ENCODE data around the gene DRG1.

DNA sequence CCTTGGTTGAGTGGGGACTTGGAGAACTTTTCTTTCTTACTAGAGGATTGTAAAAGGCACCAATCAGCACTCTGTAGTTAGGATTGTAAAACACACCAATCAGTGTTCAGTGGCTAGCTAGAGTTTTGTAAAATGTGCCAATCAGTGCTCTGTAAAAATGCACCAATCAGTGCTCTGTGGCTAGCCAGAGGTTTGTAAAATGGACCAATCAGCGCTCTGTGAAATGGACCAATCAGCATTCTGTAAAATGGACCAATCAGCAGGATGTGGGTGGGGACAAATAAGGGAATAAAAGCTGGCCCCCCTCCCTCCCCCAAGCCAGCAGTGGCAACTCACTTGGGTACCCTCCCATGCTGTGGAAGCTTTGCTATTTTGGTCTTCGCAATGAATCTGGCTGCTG, 5.5 kb upstream of the DRG1 start:
- TF ChIP-seq, protein P1, sequence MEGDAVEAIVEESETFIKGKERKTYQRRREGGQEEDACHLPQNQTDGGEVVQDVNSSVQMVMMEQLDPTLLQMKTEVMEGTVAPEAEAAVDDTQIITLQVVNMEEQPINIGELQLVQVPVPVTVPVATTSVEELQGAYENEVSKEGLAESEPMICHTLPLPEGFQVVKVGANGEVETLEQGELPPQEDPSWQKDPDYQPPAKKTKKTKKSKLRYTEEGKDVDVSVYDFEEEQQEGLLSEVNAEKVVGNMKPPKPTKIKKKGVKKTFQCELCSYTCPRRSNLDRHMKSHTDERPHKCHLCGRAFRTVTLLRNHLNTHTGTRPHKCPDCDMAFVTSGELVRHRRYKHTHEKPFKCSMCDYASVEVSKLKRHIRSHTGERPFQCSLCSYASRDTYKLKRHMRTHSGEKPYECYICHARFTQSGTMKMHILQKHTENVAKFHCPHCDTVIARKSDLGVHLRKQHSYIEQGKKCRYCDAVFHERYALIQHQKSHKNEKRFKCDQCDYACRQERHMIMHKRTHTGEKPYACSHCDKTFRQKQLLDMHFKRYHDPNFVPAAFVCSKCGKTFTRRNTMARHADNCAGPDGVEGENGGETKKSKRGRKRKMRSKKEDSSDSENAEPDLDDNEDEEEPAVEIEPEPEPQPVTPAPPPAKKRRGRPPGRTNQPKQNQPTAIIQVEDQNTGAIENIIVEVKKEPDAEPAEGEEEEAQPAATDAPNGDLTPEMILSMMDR (IDR thresholded peaks at IDR 0.05; ENCODE audit: insufficient read depth, low read length, poor library complexity, severe bottlenecking) = no peak
- TF ChIP-seq EZH2phosphoT487 (conservative IDR thresholded peaks at IDR 0.05; ENCODE audit: low read length) = no peak

All from SU-DHL-6 (cell line).